ENCODE measurements around the gene KRT16. TPM values are rescaled to one million over a fixed set of nuclear protein-coding genes. Genes with fewer than 3 reads are reported as not detected.
"Not testable (repeated sequence)": the region's sequence is repeated elsewhere in the genome, so short reads cannot be mapped to it uniquely, and the experiment has no call there.

The KRT16 gene
- polyA plus RNA-seq, 3 donors, result not detected

DNA sequence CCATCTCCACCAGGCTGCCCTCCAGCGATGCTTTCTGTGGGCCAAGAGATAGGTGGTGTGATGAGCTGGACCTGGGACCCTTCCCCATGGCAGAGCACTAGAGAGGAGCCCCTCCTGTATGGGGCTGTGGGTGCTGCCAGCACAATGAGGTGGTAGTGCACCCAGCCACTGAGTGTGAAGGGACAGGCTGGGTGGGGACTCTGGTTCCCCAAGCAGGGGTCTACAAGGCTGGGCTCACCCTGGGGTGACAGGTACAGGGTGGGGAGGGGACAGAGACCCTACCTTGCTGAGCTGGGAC, 15.5 kb upstream of the KRT16 start:
- no CpG with 5 or more reads among the region's 1 CpG for whole genome bisulfite sequencing (ENCODE audit: insufficient coverage)
- H4K20me1 ChIP-seq (ENCODE audit: insufficient read depth, low read length); H3K4me1 ChIP-seq (ENCODE audit: control insufficient read depth in 1 of 2, insufficient read depth in 2 of 2, low read length in 2 of 2); H3K9me3 Mint-ChIP-seq; H3K27me3 ChIP-seq (ENCODE audit: control insufficient read depth in 2 of 2, insufficient read depth in 2 of 2, low read length in 2 of 2); H3K79me2 ChIP-seq (ENCODE audit: insufficient read depth, low read length); H3K36me3 ChIP-seq (replicated peaks in 1 of 2; ENCODE audit: control insufficient read depth in 1 of 2, insufficient read depth in 2 of 2, low read length in 2 of 2); DNase-seq; intact Hi-C loops (cut with micrococcal nuclease); H3K9ac ChIP-seq (ENCODE audit: insufficient read depth, low read length, poor library complexity, severe bottlenecking); H2AFZ ChIP-seq (ENCODE audit: insufficient read depth, low read depth, low read length, poor library complexity, severe bottlenecking); H3K4me3 Mint-ChIP-seq; H3K27ac ChIP-seq (ENCODE audit: low read depth in 1 of 2, low read length in 2 of 2); H3K36me3 Mint-ChIP-seq; H3K4me1 Mint-ChIP-seq; H3K27ac Mint-ChIP-seq; H3K4me2 ChIP-seq (replicated peaks; ENCODE audit: extremely low read depth, low read length, poor library complexity, severe bottlenecking); H3K4me3 ChIP-seq (replicated peaks in 1 of 3; ENCODE audit: low read depth in 2 of 3, low read length in 3 of 3); H3K9me3 ChIP-seq (replicated peaks in 1 of 2; ENCODE audit: control insufficient read depth in 1 of 2, insufficient read depth in 1 of 2, low read length in 2 of 2): not testable (repeated sequence)
- peaks cover 0 to 10% (median 6%) of the 10 kb centered on the region in 3 donors for H3K27me3 Mint-ChIP-seq (ENCODE audit: low read depth in 3 of 3)

DNA sequence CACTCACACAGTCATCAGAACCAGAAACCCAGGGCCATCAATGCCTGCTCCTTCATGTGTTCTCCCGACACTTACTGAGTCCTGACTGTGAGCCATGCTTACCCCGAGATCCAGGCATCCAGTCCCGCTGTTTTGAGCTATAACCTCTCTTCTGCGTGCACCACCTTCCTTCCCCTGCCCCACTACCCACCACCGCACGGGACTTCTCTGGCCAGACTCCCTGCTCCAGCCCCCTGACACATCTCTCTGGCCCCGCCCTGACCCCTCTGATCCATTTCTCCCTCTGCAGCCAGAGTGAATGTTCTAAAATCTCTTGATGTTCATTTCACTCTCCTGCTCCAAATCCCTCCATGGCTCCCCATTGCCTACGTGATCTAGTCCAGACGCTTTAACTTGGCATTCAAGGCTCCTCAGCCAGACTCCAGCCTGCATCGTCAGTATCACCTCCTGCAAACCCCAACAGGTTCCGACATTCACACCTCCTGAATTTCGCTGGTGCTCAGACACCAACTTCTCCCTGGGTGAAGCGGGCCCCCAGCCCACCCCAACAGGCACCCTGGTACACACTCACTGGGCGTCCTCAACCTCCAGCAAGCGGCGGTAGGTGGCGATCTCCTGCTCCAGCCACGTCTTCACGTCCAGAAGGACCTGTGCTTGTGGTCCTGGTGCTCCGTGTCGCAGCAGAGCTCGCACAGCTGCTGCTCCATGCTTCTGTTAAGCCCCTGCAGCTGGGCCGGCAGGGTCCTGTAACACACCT, 14.9 kb upstream of the KRT16 start:
- H3K36me3 Mint-ChIP-seq, result no peaks in the 10 kb centered on the region
- Histone ChIP-seq H3K9me3 (replicated peaks in 1 of 2; ENCODE audit: control insufficient read depth in 1 of 2, insufficient read depth in 1 of 2, low read length in 2 of 2) (no peaks in the 10 kb centered on the region), H3K4me1 (ENCODE audit: control insufficient read depth in 1 of 2, insufficient read depth in 2 of 2, low read length in 2 of 2) (peaks cover 6% of the 10 kb centered on the region in 2 donors), H3K27ac (ENCODE audit: low read depth in 1 of 2, low read length in 2 of 2) (no peak overlapping the region), H3K4me2 (replicated peaks; ENCODE audit: extremely low read depth, low read length, poor library complexity, severe bottlenecking) (no peak overlapping the region), H3K36me3 (replicated peaks in 1 of 2; ENCODE audit: control insufficient read depth in 1 of 2, insufficient read depth in 2 of 2, low read length in 2 of 2) (no peaks in the 10 kb centered on the region), H3K79me2 (ENCODE audit: insufficient read depth, low read length) (no peaks in the 10 kb centered on the region), H3K9ac (ENCODE audit: insufficient read depth, low read length, poor library complexity, severe bottlenecking) (no peak overlapping the region), H3K4me3 (replicated peaks in 1 of 3; ENCODE audit: low read depth in 2 of 3, low read length in 3 of 3) (no peak overlapping the region), H2AFZ (ENCODE audit: insufficient read depth, low read depth, low read length, poor library complexity, severe bottlenecking) (no peak overlapping the region), H4K20me1 (ENCODE audit: insufficient read depth, low read length) (no peaks in the 10 kb centered on the region), H3K27me3 (ENCODE audit: control insufficient read depth in 2 of 2, insufficient read depth in 2 of 2, low read length in 2 of 2) (no peaks in the 10 kb centered on the region)
- intact Hi-C loops (cut with micrococcal nuclease), result no loop called here
- H3K4me1 Mint-ChIP-seq, result peaks cover 6% of the 10 kb centered on the region
- no peak overlapping the region for H3K4me3 Mint-ChIP-seq
- 92% methylated on average over 21 of the region's 23 CpGs for WGBS (ENCODE audit: insufficient coverage)
- peaks cover 0 to 10% (median 6%) of the 10 kb centered on the region in 3 donors for H3K27me3 Mint-ChIP-seq (ENCODE audit: low read depth in 3 of 3)
- DNase-seq, result no peak
- H3K9me3 Mint-ChIP-seq, result peaks cover 0 to 1% (median 0%) of the 10 kb centered on the region in 7 donors
- TF ChIP-seq CTCF (IDR thresholded peaks at IDR 0.05), result no peak
- no peak overlapping the region for H3K27ac Mint-ChIP-seq

DNA sequence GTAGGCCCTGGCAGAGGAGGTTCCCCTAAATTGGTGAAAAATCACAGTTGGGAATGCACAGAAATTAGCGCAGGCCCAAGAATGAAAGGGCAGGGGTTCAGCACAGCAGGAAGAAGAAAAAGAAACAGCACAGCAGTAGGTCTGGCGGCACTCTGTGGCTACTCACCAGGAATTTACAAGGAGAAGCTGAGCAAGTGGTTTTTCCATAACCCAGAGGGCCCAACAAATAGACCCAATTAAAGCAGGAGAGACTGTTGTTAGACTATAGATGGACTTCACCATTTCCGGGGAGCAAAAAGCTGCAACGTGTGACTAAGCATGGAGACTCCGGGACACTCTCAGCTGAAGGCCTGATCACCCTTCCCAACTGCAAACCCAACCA, 14.3 kb upstream of the KRT16 start:
- H3K4me3 ChIP-seq (replicated peaks in 1 of 3; ENCODE audit: low read depth in 2 of 3, low read length in 3 of 3); intact Hi-C loops (cut with micrococcal nuclease); DNase-seq; H3K9me3 Mint-ChIP-seq; H3K36me3 Mint-ChIP-seq; H3K9me3 ChIP-seq (replicated peaks in 1 of 2; ENCODE audit: control insufficient read depth in 1 of 2, insufficient read depth in 1 of 2, low read length in 2 of 2); H3K4me1 Mint-ChIP-seq; H3K27ac Mint-ChIP-seq; H3K79me2 ChIP-seq (ENCODE audit: insufficient read depth, low read length); H4K20me1 ChIP-seq (ENCODE audit: insufficient read depth, low read length); H3K9ac ChIP-seq (ENCODE audit: insufficient read depth, low read length, poor library complexity, severe bottlenecking); H3K4me3 Mint-ChIP-seq; H3K4me2 ChIP-seq (replicated peaks; ENCODE audit: extremely low read depth, low read length, poor library complexity, severe bottlenecking); H3K27ac ChIP-seq (ENCODE audit: low read depth in 1 of 2, low read length in 2 of 2); H3K36me3 ChIP-seq (replicated peaks in 1 of 2; ENCODE audit: control insufficient read depth in 1 of 2, insufficient read depth in 2 of 2, low read length in 2 of 2); H3K4me1 ChIP-seq (ENCODE audit: control insufficient read depth in 1 of 2, insufficient read depth in 2 of 2, low read length in 2 of 2); H3K27me3 ChIP-seq (ENCODE audit: control insufficient read depth in 2 of 2, insufficient read depth in 2 of 2, low read length in 2 of 2); H2AFZ ChIP-seq (ENCODE audit: insufficient read depth, low read depth, low read length, poor library complexity, severe bottlenecking): not testable (repeated sequence)
- WGBS (ENCODE audit: insufficient coverage), result 98% methylated on average over 4 of the region's 5 CpGs
- H3K27me3 Mint-ChIP-seq (ENCODE audit: low read depth in 3 of 3), result peaks cover 0 to 13% (median 6%) of the 10 kb centered on the region in 3 donors

Measured in CD14-positive monocyte (primary cell).